Activated T-helper 1 cell treated with Interleukin-2 at 50 U/mL for 16 hours (primary cell): Measurements from ENCODE around the gene SLC4A7.
A peak's percentile ranks its signal among the peaks of the same experiment; 100 is the strongest.
"Not testable (repeated sequence)": the region's sequence is repeated elsewhere in the genome, so short reads cannot be mapped to it uniquely, and the experiment has no call there.

Experiments
- DNase-seq: peaks from one replicate; pipeline ENCODE4 v3.0.0-alpha.2; 2020; ENCODE audit warnings: low read depth

SLC4A7 gene

DNA sequence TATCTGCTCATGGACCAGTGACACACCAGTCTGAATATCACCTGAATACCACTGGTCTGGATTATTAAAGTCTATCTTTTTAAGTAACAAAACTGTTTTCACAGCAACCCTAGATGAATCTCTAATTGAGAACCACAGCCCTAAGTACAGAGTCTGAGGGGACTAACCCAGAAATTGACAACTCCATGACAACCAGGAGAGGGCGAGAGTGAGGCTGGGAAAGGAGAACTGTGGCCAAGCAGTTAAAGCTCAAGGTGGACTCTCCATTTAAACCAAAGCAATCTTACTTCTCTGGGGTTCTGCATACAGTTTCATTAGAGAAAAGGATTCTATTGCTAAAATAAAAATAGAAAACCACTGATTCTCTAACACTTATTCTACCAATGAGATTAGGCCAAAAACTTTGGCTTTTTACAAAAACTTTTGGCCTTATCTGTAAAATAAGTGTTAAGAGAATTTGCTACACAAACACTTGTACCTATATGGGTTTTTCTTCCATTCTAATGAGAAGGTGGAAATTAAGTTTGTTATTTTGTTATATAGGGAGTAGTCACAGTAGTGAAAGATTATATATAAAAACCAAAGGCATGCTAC, 126.4 kb downstream of the SLC4A7 start:
- peak; percentile 28 for DNase-seq

GRCh38 chr3:27356976-27357375, 127.2 kb downstream of the SLC4A7 start:
- no peak for DNase-seq

- no peak for DNase-seq
Measured at GRCh38 chr3:27354588-27355203, 129.5 kb downstream of the SLC4A7 start.

GRCh38 chr3:27354161-27354560, 130.0 kb downstream of the SLC4A7 start:
- no peak for DNase-seq

- DNase-seq = no peak
Measured at GRCh38 chr3:27353221-27353620, 131.0 kb downstream of the SLC4A7 start.

GRCh38 chr3:27352047-27352446, 132.1 kb downstream of the SLC4A7 start:
- no peak for DNase-seq

DNA sequence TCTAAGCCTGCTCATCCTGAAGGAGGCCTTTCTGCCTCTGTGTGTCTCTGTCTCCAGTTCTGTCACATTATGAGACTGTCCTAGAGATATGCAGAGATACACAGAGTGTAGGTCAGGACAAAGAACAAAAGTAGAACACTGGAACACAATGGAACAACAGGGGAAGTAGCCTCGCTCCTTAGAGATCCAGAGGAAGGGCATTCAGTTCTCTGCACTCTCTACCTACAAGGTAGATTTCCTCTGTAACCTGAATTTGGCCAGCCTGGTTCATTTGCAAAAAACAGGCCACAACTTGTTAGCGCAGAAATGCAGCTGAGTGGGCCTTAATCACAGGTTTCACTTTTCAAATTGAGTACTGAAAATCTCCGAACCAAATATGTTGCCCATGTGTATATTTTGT, 134.4 kb downstream of the SLC4A7 start:
- DNase-seq = no peak

DNA sequence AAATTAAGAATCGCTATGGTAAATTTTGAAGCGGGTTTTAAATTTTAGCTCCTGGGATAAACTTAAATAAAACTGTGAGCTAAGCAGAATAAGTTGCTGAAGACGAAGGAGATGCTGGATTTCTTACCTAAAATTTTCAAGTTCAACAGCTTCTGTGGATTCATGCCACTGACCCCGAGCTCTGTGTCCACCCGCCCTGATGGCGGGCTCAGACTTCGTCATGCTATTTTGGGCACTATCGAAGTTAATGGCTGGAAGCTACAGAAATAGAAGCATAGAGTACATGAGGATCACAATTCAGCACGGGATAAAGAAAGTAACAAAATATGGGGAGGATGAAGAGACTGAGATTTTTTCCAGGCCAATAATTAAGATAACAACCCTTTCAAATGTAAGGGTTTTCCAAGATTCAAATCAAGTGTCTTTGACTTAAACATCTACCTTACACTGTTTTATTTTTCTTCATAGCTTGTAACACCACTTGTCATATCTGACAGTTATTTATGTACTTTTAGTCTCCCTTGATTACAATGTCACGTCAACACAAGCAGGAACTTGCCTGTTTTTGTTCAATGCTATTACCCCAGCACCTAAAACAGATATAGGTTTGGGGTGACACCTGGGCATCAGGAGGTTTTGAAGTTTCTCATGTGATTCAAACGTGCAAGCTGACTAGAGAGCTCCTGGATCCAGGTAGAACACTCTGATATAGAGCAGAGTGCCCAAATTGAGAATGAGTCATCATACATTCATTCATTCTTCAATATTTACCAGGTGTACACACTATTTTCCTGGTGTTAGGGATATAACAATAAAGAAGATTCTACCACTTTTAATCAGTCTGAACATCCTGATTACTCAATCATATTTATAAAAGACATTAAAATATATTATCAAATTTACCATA, 138.0 kb downstream of the SLC4A7 start:
- no peak for DNase-seq

DNA sequence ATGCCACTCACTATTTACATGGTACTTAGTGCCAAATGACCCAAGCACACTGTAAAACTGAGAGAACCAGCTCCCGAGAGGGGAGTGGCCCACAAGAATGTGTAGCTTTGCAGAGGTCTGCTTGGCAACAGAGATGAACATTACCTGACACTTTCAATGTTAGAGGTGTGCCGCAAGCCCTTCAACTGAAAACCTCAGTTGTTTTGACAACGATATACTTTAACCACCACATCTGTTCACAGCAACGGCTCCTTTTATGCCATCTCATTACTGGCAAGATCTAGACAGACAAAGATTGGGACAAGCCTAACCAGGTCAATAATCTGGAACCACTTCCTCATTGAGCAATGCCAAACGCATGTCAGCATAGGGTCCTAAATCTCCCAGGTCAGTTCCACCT, 138.7 kb downstream of the SLC4A7 start:
- no peak for DNase-seq

- no peak for DNase-seq
Measured at GRCh38 chr3:27345045-27345444, 139.1 kb downstream of the SLC4A7 start.

- no peak for DNase-seq
Measured at GRCh38 chr3:27344192-27344591, 140.0 kb downstream of the SLC4A7 start.

DNA sequence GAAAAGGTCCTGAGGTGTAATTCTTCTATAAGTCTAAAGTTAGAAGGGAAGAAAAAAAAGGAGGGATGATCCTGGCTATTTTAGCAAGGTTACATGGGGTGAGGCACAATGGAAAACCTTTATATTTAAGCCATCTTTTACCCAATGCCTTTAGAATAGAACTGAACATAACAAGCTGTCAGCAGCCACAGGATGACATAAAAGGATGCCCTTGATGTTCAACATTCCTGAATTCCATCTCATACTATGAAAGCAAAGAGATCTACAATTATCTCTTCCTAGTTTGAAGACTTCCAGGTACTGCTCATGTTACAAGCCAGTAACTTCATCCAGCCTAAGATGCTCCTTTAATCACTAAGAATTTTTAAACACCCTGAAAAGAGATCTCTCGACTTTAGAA, 141.9 kb downstream of the SLC4A7 start:
- no peak for DNase-seq

- DNase-seq = no peak
Measured at GRCh38 chr3:27340534-27340933, 143.7 kb downstream of the SLC4A7 start.

GRCh38 chr3:27335571-27335970, 148.6 kb downstream of the SLC4A7 start:
- DNase-seq = no peak

- DNase-seq = no peak
Measured at GRCh38 chr3:27333843-27334242, 150.3 kb downstream of the SLC4A7 start.

DNA sequence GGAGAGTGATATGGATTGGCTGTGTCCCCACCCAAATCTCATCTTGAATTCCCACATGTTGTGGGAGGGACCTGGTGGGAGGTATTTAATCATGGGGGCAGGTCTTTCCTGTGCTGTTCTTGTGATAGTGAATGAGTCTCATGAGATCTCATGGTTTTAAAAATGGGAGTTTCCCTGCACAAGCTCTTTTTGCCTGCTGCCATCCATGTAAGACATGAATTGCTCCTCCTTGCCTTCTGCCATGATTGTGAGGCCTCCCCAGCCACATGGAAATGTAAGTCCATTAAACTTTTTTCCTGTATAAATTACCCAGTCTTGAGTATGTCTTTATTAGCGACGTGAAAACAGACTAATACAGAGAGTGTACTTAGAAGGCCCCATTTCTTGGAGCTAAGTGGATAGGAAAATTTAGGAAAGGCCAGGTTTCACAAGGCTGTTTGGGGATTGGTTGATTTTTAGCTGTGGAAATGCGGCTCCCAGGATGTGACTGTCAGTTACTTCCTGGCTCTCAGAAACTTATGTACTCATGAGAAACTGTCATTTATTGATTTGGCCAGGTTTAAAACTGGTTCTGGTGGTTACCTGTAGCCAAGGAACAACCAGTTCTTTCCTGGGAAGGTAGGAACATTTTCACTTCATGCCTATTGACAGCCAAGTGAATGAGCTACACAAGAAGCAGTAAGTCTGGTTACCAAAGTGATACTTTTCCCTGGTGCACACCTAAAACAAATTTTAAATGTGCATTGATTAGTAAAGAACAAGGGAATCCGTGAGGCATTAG, 155.0 kb downstream of the SLC4A7 start:
- not testable (repeated sequence) for DNase-seq

GRCh38 chr3:27326629-27327545, 157.3 kb downstream of the SLC4A7 start:
- DNase-seq = no peak

- no peak for DNase-seq
Measured at GRCh38 chr3:27326202-27326601, 158.0 kb downstream of the SLC4A7 start.

- DNase-seq = no peak
Measured at GRCh38 chr3:27325419-27325818, 158.8 kb downstream of the SLC4A7 start.

DNA sequence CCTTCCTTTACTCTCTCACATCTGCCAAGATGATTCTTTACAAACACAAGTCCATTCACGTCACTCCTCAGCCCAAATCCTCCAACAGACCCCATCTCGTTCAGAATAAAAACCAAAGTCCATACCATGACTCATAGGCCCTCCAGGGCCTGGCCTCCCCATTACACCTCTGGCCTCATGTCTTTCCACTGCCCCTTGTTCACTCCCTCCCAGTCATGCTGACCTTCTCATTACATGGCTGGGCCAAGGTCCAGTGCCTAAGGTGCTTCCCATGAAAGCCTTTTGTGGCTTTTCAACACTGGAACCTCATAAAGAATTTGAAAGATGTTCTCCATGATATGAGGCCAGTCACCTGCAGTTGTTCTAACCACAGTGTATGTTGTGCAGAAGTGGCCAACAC, 159.5 kb downstream of the SLC4A7 start:
- no peak for DNase-seq

DNA sequence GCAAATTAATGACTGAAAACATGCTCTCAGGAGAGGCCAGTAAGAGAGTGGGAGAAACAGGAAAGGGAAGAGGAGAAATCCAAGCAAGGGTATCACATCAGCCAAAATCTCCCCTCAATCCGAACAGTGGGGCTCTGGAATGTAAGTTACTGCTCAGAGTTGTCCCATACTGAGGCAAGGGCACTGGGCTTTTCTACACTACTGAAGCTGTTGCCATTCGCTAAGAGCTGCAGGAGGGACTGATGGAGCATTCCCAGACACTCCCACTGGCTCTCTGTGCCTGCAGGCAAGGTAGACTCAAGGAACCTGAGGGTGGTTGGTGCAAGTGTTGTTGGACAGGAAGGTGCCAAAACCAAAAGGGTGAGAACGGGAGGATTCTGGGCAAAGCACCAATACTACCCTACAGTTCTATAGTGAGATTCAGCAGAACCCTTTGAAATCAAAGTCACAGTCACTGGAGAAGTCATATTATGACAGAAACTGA, 161.1 kb downstream of the SLC4A7 start:
- no peak for DNase-seq
